K562 (cell line): ENCODE data around the gene CCDC159. TPM values are rescaled to one million over a fixed set of nuclear protein-coding genes. Genes with fewer than 3 reads are reported as not detected.

ENCODE experiments used
- ARID1B ChIP-seq: fragments of 450-650 bp; IDR thresholded peaks from 2 replicates; pipeline ENCODE4 v1.6.1; 2016; ENCODE audit warnings: antibody characterized with exemption, mild to moderate bottlenecking, inconsistent platforms
- CCNT2 ChIP-seq: IDR thresholded peaks from 2 replicates; pipeline ENCODE4 v1.6.1; 2011; ENCODE audit warnings: borderline replicate concordance, low read depth, mild to moderate bottlenecking, moderate library complexity, mixed read lengths, low read length; ENCODE audit not compliant: insufficient read length; ENCODE audit errors: extremely low read depth
- DNMT1 ChIP-seq: fragments of 450-650 bp; IDR thresholded peaks from 2 replicates; pipeline ENCODE4 v1.6.1; 2016; ENCODE audit warnings: antibody characterized with exemption, mild to moderate bottlenecking
- FUS ChIP-seq: fragments of 200-400 bp; formaldehyde crosslinking; optimal IDR thresholded peaks from 2 replicates; pipeline ENCODE3; 2017; ENCODE audit warnings: low read depth, low read length
- GABPA ChIP-seq: fragments of 200-800 bp; sonication (Bioruptor generic); conservative IDR thresholded peaks from 2 replicates; pipeline ENCODE4 v1.6.1; 2016; ENCODE audit warnings: low read depth, missing genetic modification characterization, missing compliant biosample characterization
- HEY1 ChIP-seq: fragments of 250-450 bp; sonication (Bioruptor Pico); IDR thresholded peaks from 2 replicates; pipeline ENCODE4 v1.5.0; 2020; ENCODE audit warnings: mild to moderate bottlenecking, moderate library complexity, borderline replicate concordance
- KLF10 ChIP-seq: fragments of 250-450 bp; sonication (Bioruptor Pico); IDR thresholded peaks from 2 replicates; pipeline ENCODE4 v1.6.1; 2021; ENCODE audit warnings: matching md5 sums
- SAFB2 ChIP-seq: fragments of 200-400 bp; formaldehyde crosslinking; IDR thresholded peaks from 2 replicates; pipeline ENCODE4 v1.6.1; 2018; ENCODE audit warnings: borderline replicate concordance, low read length, low read depth, moderate library complexity; ENCODE audit not compliant: severe bottlenecking
- SIN3B ChIP-seq: fragments of 450-650 bp; IDR thresholded peaks from 2 replicates; pipeline ENCODE4 v1.6.1; 2017; ENCODE audit warnings: low read depth, mild to moderate bottlenecking, moderate library complexity
- SNRNP70 ChIP-seq: fragments of 200-400 bp; formaldehyde crosslinking; optimal IDR thresholded peaks from 2 replicates; pipeline ENCODE3; 2017; ENCODE audit warnings: low read depth, low read length
- SRSF3 ChIP-seq: fragments of 200-400 bp; formaldehyde crosslinking; IDR thresholded peaks from 2 replicates; pipeline ENCODE4 v1.6.1; 2016; ENCODE audit warnings: mild to moderate bottlenecking, low read length, moderate library complexity; ENCODE audit not compliant: insufficient read depth
- ZNF444 ChIP-seq: fragments of 250-450 bp; sonication (Bioruptor Pico); IDR thresholded peaks from 2 replicates; pipeline ENCODE4 v1.4.0; 2020; ENCODE audit warnings: mild to moderate bottlenecking, moderate library complexity
- ZNF507 ChIP-seq: conservative IDR thresholded peaks from 2 replicates; pipeline ENCODE4 v1.6.1; 2017; ENCODE audit warnings: missing genetic modification characterization, missing compliant biosample characterization
- ZNF79 ChIP-seq: fragments of 250-450 bp; sonication (Bioruptor Pico); IDR thresholded peaks from 2 replicates; pipeline ENCODE4 v1.4.0; 2020; ENCODE audit warnings: low read depth, mild to moderate bottlenecking, moderate library complexity
- polyA plus RNA-seq, 8 experiments: library from polyadenylated mRNA; depleted of rRNA in 4 of 8; stranded (reverse) in 5 of 8; unstranded in 3 of 8; fragments of >200 nt; fragmentation: Nextera tagmentation in 2 of 8; fragmentation: Illumina TruSeq in 1 of 8; extraction: Ambion mirVana in 2 of 8; extraction: Trizol in 1 of 8; gene quantifications; 2 replicates each; pipeline versions ENCODE4 v1.2.1 to v1.2.3, GENCODE V29; 2011 to 2014; ENCODE audit warnings: inconsistent platforms in 1 of 8, missing spikeins in 1 of 8
- total RNA-seq, 7 experiments: library from RNA; depleted of rRNA in 6 of 7; stranded (reverse); fragments of >200 nt in 6 of 7; fragmentation: Illumina TruSeq in 2 of 7; extraction: Trizol in 2 of 7; gene quantifications; 2 replicates each; pipeline versions ENCODE4 v1.2.1 to v1.2.3, GENCODE V29; 2011 to 2021; ENCODE audit warnings: low replicate concordance in 1 of 7
- TF ChIP-seq, protein P1 (sequence below): fragments of 250-450 bp; sonication (Bioruptor Pico); IDR thresholded peaks from 2 replicates; pipeline ENCODE4 v1.8.0; 2022; ENCODE audit warnings: moderate library complexity, mild to moderate bottlenecking, inconsistent platforms
- TF ChIP-seq, protein P2 (sequence below): fragments of 250-450 bp; sonication (Bioruptor Pico); IDR thresholded peaks from 2 replicates; pipeline ENCODE4 v1.4.0; 2020; ENCODE audit warnings: mild to moderate bottlenecking
- TF ChIP-seq, protein P3 (sequence below): fragments of 250-450 bp; sonication (Bioruptor Pico); IDR thresholded peaks from 2 replicates; pipeline ENCODE4 v1.8.0; 2022; ENCODE audit warnings: inconsistent platforms, mild to moderate bottlenecking, moderate library complexity, borderline replicate concordance
- TF ChIP-seq, protein P4 (sequence below): sonication (generic); formaldehyde crosslinking; IDR thresholded peaks from 2 replicates; pipeline ENCODE4 v1.9.0; 2022; ENCODE audit warnings: mild to moderate bottlenecking, missing genetic modification reagents
- TF ChIP-seq, protein P5 (sequence below): sonication (generic); formaldehyde crosslinking; IDR thresholded peaks from 2 replicates; pipeline ENCODE4 v1.8.1; 2023; ENCODE audit warnings: mild to moderate bottlenecking, missing genetic modification reagents

CCDC159 gene
- total and polyA plus RNA-seq, 9 of the 15 experiments (the other 6 are each of a cell fraction or from before 2014, with no cell fraction given) = 0.68 to 10.1 (median 4.7) TPM

DNA sequence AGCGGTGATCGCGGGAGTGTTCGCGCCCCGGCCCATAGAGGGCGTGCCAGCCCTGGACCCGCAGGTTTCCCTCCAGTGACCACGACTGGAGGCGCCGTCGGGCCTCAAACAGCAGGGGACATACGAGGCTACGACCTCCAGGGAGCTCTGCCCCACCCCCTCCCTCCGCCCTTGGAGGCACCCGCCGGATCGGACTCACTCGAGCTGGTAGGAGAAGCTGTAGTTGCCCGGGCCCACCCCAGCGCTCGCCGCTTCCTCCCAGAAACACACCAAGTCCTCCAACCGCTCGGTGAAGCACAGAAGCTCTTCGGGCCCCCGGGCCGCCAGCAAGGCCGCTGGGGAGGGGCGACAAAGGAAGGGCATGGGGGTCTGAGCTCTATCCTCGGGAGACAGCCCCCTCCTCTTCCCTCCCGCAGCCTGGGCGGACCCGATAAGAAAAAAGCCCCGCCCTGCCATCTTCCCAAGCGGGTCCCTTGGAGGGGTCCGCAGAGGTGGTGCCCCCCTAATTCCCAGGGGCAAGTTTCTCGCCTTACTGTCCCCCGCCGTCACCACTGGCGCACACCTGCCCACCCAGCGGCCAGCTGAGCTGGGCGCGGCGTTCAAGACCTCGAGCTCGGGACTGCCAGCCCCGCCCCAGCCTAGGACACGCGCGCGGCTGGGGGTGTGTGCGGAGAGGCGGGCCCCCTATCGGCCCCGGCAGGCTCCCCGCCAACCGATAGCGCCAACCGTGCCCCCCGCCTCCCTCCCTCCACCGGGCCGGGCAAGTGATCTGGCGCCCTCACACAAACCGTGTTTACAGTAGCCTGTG, 36.8 kb downstream of the CCDC159 start (continued):
- TF ChIP-seq, protein P1, sequence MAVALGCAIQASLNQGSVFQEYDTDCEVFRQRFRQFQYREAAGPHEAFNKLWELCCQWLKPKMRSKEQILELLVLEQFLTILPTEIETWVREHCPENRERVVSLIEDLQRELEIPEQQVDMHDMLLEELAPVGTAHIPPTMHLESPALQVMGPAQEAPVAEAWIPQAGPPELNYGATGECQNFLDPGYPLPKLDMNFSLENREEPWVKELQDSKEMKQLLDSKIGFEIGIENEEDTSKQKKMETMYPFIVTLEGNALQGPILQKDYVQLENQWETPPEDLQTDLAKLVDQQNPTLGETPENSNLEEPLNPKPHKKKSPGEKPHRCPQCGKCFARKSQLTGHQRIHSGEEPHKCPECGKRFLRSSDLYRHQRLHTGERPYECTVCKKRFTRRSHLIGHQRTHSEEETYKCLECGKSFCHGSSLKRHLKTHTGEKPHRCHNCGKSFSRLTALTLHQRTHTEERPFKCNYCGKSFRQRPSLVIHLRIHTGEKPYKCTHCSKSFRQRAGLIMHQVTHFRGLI = no peak
- TF ChIP-seq GABPA (no peak), ZNF507 (tag) (no peak), CCNT2 (peak; percentile 86), ARID1B (peak; percentile 86), KLF10 (CRISPR knock-in tag) (no peak), ZNF79 (CRISPR knock-in tag) (no peak), FUS (no peak), SNRNP70 (no peak), DNMT1 (no peak), SAFB2 (no peak), SRSF3 (no peak), HEY1 (CRISPR knock-in tag) (no peak), ZNF444 (no peak), SIN3B (no peak)
- TF ChIP-seq, protein P2, sequence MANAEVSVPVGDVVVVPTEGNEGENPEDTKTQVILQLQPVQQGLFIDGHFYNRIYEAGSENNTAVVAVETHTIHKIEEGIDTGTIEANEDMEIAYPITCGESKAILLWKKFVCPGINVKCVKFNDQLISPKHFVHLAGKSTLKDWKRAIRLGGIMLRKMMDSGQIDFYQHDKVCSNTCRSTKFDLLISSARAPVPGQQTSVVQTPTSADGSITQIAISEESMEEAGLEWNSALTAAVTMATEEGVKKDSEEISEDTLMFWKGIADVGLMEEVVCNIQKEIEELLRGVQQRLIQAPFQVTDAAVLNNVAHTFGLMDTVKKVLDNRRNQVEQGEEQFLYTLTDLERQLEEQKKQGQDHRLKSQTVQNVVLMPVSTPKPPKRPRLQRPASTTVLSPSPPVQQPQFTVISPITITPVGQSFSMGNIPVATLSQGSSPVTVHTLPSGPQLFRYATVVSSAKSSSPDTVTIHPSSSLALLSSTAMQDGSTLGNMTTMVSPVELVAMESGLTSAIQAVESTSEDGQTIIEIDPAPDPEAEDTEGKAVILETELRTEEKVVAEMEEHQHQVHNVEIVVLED (CRISPR knock-in tag) = no peak
- TF ChIP-seq, protein P3, sequence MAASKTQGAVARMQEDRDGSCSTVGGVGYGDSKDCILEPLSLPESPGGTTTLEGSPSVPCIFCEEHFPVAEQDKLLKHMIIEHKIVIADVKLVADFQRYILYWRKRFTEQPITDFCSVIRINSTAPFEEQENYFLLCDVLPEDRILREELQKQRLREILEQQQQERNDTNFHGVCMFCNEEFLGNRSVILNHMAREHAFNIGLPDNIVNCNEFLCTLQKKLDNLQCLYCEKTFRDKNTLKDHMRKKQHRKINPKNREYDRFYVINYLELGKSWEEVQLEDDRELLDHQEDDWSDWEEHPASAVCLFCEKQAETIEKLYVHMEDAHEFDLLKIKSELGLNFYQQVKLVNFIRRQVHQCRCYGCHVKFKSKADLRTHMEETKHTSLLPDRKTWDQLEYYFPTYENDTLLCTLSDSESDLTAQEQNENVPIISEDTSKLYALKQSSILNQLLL (CRISPR knock-in tag) = no peak
- TF ChIP-seq, protein P4, sequence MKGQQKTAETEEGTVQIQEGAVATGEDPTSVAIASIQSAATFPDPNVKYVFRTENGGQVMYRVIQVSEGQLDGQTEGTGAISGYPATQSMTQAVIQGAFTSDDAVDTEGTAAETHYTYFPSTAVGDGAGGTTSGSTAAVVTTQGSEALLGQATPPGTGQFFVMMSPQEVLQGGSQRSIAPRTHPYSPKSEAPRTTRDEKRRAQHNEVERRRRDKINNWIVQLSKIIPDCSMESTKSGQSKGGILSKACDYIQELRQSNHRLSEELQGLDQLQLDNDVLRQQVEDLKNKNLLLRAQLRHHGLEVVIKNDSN (CRISPR knock-in tag) = peak; percentile 3; the same call in 1 of the 2 replicates
- TF ChIP-seq, protein P5, sequence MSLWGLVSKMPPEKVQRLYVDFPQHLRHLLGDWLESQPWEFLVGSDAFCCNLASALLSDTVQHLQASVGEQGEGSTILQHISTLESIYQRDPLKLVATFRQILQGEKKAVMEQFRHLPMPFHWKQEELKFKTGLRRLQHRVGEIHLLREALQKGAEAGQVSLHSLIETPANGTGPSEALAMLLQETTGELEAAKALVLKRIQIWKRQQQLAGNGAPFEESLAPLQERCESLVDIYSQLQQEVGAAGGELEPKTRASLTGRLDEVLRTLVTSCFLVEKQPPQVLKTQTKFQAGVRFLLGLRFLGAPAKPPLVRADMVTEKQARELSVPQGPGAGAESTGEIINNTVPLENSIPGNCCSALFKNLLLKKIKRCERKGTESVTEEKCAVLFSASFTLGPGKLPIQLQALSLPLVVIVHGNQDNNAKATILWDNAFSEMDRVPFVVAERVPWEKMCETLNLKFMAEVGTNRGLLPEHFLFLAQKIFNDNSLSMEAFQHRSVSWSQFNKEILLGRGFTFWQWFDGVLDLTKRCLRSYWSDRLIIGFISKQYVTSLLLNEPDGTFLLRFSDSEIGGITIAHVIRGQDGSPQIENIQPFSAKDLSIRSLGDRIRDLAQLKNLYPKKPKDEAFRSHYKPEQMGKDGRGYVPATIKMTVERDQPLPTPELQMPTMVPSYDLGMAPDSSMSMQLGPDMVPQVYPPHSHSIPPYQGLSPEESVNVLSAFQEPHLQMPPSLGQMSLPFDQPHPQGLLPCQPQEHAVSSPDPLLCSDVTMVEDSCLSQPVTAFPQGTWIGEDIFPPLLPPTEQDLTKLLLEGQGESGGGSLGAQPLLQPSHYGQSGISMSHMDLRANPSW (CRISPR knock-in tag) = no peak
